IPS-NIHi7 (cell line): ENCODE data around the gene STAC2.
"Not testable (repeated sequence)": the region's sequence is repeated elsewhere in the genome, so short reads cannot be mapped to it uniquely, and the experiment has no call there.

Source experiments
- DNase-seq: peaks from one replicate; pipeline ENCODE4 v3.0.0; 2012; ENCODE audit warnings: mixed read lengths; ENCODE audit errors: extremely low spot score

STAC2 gene, protein sequence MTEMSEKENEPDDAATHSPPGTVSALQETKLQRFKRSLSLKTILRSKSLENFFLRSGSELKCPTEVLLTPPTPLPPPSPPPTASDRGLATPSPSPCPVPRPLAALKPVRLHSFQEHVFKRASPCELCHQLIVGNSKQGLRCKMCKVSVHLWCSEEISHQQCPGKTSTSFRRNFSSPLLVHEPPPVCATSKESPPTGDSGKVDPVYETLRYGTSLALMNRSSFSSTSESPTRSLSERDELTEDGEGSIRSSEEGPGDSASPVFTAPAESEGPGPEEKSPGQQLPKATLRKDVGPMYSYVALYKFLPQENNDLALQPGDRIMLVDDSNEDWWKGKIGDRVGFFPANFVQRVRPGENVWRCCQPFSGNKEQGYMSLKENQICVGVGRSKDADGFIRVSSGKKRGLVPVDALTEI

DNA sequence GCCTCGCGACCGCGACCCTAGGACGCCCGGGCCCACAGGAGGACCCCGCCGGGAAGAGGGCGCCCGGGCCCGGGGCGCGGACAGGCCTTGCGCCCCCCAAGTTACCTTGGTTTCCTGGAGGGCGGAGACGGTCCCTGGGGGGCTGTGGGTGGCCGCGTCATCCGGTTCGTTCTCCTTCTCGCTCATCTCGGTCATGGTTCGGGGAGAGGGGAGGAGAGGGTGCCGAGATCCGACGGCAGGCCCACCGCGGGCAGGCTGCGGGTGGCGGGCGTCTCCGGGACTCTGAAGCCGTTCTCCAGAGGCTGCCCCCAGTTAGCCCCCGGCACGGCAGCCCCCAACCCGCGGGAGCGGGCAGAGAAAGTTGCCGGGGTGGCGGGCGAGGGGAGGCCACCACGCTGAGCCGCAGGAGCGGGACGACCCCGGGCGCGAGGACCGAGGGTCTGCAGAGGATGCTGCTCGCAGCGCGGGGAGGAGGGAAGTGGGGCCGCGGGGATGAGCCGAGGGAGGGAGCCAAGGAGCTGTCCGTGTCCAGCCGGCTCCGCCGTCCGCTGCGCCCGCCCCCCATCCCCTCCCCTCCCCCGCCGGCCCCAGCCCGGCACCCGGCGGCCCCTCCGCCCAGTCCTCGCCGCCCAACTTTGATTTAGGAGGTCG is at the start of gene STAC2:
TSS of gene STAC2 (minus strand) at position 638 of the 651 bp plus-strand sequence. CDS start at position 195, 443 bp downstream.
- DNase-seq, result no peak

GRCh38 chr17:39271546-39271945 is 45.8 kb upstream of the STAC2 start:
- no peak for DNase-seq

- no peak for DNase-seq
These were observed 45.2 kb upstream of the STAC2 start for GRCh38 chr17:39270923-39271322.

DNA sequence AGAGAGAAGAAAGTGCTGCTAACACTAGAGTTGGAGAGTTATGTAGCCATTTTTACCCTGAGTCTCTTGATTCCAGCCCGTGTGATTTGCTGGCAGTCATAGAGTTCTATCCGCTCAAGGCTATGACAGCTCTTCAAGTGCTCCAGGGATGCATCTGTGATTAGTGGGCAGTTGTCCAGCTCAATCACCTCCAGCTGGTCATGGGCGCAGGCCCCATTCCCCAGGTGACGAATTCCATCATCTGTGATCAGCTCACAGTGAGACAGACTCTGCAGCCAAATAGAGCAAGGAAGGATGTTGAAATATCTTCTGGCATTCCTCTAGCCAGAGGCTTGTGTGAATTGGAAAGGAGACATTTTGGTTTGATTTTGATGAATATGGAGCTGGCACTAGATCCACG is 38.4 kb upstream of the STAC2 start:
- no peak for DNase-seq

GRCh38 chr17:39261286-39261685 is 35.5 kb upstream of the STAC2 start:
- DNase-seq, result peak; percentile 71

DNA sequence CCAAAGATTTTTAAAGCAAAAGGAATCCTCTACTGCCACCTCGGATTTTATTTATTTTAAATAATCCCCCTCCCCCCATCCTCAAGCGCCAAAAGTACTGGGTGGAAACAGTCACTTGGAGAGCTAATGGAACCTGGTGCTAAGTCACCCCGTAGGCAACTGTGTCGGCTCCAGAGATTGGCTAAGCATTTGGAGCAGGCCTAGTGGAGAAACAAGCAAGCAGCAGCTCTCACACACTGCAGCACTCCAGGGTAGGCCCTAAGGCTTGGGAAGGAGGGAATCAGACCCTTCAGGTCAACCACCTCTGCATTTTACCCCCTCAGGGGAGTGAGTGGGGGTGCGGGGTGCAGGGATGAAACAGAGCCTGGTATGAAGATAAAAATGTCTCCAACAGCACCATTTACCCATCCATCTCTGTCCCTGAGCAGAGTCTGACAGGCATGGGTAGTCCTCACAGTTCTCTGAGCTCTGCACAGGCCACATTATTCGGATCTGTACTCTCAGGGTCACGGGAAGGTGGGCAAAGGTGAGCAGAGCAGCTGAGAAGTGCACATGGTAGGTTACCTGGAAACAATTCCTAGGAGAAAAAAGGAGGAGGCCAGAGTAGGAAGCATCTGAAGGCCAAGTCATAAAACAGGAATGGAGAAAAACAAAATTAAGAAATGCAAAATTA is 27.2 kb upstream of the STAC2 start:
- DNase-seq, result peak; percentile 50

- DNase-seq, result no peak
These were observed 26.3 kb upstream of the STAC2 start for GRCh38 chr17:39251997-39252396.

- DNase-seq, result not testable (repeated sequence)
These were observed 24.3 kb upstream of the STAC2 start for GRCh38 chr17:39250076-39250475.

GRCh38 chr17:39246274-39246673 is 20.5 kb upstream of the STAC2 start:
- no peak for DNase-seq

- peak; percentile 88 for DNase-seq
These were observed 19.1 kb upstream of the STAC2 start for GRCh38 chr17:39244600-39245570.

DNA sequence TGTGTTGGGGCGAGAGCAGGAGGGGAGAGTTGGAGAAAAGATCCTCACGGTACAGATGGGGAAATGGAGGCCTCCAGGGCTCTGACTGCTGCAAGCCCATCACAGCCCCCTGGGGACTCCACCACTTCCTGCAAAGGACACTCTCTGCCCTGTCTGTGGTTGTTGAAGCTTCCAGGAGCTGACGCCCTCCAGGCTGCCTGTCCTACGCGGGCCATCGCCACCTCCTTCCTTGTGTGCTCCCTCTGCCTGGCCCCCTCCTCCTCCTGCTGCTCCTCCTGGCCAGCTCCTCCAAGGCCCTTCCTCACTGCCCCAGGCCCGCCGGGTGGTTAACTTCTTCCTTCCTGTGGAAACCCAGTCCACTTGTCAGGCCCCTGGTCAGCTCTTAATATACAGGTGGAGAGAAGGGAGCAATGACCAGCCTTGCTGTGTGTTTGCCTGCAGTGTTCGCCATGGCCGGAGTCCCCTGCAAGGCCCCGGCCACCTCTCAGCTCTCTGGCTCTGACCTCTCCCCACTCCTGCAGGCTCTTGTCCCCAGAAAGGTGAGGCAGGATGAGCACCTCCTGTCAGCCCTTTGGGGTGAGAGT is 18.4 kb upstream of the STAC2 start:
- no peak for DNase-seq

DNA sequence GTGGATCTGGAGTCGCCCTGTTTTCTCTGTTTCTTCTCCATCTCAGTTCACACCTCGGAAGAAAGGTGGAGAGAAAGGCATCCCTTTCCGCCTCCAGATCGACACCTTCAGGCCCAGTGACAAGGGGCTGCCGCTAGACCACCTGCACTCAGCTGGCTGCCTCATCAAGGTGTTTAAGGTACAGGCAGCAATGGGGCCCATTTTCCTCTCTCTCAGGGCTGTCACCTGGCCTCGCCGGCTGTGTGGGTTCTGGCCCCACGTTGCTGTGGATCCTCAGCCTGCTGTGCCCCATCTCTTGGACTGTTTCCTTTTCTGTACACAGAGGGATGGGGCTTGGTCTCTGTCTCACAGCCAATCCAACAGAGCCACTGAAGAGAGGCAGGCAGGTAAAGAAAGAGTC is 17.4 kb upstream of the STAC2 start:
- DNase-seq, result no peak

GRCh38 chr17:39240631-39241030 is 14.9 kb upstream of the STAC2 start:
- DNase-seq, result no peak

DNA sequence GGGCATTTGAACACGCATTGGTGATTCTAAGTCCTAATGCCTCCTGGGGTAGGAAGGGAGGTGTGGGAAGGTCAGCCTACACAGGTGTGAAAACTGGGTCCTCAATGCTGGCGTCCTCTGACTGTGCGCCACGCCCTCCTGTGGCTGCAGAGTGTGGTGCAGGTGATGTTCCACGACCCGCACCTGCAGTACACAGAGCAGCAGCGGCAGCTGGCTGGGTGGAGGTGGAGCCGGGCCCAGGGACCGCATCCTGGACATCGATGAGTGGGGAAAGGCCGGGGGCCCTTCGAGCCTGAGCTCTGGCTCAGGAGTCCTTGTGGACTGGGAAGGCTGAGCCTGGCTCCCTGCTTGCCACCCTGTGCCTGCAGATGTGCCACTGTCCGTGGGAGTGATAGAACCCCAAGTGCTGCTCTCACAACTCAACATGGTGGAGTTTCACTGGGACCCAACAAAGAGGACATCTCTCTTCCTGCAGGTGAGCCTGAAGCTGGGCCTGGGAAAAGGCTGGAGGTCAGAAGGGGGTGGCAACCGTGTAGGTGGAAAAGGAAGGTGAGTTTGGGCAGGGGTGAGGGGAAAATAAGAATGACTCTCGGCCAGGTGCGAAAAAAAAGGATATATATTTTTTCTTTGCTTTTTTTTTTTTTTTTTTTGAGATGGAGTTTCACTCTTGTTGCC is 14.0 kb upstream of the STAC2 start:
- peak; percentile 88 for DNase-seq

DNA sequence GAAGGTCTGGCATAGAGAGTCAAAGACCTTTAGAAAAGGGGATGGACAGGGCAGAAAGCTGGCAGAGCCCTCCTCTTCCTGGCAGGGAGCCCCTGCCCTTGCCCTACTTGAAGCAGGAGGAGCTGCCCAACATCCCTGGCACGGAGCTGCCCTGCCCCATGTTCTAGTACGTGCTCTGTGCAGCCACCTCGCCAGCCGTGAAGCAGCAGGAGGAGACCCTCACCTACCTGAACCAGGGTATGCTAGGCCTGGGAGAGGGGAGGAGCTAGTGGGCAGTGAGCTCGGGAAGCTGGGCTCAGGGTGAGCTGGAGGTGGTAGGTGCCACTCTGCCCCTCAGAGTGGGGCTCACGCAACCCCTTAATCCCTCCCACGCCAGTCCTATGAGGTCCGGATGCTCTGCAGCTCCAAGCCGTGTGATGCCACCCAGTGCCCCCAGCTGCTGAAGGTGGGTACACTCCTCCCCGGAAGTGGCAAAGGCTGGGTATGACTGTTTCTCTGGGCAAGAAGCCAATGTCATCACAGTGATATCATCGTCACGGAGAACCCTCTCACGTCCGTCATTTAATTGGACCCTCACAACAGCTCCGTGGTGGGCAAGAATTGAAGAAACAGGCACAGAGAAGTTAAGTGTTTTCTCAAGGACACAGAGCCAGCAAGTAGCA is 12.7 kb upstream of the STAC2 start:
- DNase-seq, result no peak

- DNase-seq, result no peak
These were observed 11.8 kb upstream of the STAC2 start for GRCh38 chr17:39237586-39237985.

DNA sequence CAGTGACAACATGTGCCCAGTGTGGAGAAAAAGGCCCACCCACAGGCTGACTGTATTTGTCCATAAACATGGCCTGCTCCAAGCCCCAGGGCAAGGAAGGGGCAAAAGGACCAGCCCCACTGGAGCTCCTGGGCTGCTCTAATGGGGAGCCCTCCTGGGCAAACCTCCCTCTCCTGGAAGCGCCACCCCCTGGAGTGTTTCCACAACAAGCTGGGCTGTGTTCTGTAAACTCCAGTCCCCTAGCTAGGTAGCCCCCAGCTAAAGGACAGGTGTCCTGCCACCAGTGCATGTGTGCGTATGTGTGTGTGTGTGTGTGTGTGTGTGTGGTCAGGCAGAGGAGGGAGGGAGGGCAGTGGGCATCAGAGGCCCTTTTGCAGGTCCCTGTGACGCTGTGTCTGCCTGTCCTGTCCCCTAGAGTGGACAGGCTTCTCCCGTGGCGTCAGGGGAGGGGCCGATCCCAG is 11.3 kb upstream of the STAC2 start:
- DNase-seq, result peak; percentile 5

DNA sequence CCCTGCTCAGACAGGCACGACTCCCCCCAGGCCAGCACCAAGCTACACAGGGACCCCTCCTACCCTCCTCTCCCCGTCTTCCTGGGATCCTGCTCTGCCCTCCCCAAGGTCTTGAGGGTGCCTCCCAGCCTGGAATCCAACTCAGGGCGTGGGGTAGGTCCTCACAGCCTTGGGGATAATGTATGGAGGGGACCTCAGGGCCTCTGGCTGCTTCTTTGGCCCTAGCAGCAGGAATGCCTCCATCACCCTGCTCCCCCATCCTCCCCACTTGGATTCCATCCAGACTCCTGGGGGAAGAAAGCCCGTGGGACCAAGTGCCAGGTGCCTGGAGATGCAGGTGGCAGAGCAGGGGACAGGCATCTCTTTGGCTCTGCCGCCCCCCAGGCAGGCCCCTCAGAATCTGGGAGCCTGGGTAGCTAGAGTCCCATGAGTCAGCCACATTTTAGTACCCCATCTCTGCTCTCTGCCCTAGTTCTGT is 10.7 kb upstream of the STAC2 start:
- no peak for DNase-seq

DNA sequence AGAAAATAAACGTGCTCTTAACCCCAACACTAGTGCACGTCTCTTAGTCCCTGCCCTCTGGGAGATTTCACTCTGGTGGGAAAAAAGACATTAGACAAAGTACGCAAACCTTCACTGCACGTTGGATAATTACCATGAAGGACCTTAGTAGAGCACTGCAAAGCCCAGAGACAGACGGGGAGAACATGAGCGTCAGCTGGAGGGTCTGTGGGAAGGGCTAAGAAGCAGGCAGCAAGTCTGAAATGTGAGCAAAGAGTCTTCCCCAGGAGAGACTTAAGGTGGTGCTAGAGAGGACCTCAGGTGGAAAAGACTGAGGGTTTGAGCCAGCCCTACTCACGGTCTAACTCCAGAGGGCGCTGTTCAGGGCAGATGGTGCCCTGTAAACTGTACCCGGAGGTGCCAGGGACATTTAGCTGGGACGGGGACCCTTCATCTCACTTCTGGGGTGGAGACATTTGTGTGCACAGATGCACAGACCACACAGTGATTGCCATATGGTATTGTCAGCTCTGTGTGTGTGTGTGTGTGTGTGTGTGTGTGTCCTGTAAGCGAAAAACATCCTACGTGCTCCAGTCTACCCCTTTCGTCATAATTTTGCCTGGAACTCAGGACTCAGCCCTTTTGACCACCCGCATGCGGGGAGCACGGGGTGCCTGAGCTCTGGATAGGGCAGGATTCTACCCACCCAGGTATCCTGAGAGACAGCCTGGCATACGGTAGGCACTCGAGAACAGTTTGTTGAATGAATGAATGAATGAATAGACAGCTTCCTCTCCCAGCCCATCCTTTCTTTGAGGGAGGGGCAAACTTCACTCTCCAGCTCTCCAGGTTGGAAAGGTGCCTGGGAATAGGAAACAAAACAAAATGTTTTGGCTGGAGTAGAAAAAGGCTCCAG is 10.1 kb upstream of the STAC2 start:
- peak; percentile 93 for DNase-seq
